RWPE2 (cell line): ENCODE results near the gene HOXD8.

ENCODE experiments used
- ATAC-seq: fragments of 200-7000 bp; cut with Tn5 transposase; 3 replicates; pipeline ENCODE4 v1.9.1; 2021; ENCODE audit warnings: low read depth
- DNase-seq: peaks from one replicate; pipeline ENCODE4 v3.0.0-alpha.2; 2020; ENCODE audit warnings: low spot score
- H3K27ac ChIP-seq: fragments of 450-650 bp; 2 replicates; pipeline ENCODE4 v1.5.1; 2017; ENCODE audit warnings: mild to moderate bottlenecking; ENCODE audit not compliant: poor library complexity, severe bottlenecking
- H3K27me3 ChIP-seq: fragments of 250-450 bp; sonication (Bioruptor Pico); 2 replicates; pipeline ENCODE4 v1.5.1; 2021; ENCODE audit warnings: mild to moderate bottlenecking, moderate library complexity; ENCODE audit not compliant: insufficient read depth, poor library complexity, severe bottlenecking
- H3K36me3 ChIP-seq: fragments of 250-450 bp; sonication (Bioruptor Pico); 2 replicates; pipeline ENCODE4 v1.5.1; 2020; ENCODE audit warnings: low read depth, mild to moderate bottlenecking, moderate library complexity
- H3K4me1 ChIP-seq: fragments of 250-450 bp; sonication (Bioruptor Pico); 2 replicates; pipeline ENCODE4 v1.5.1; 2021; ENCODE audit warnings: mild to moderate bottlenecking, moderate library complexity; ENCODE audit not compliant: insufficient read depth, poor library complexity, severe bottlenecking
- H3K4me3 ChIP-seq: fragments of 250-450 bp; sonication (Bioruptor Pico); 2 replicates; pipeline ENCODE4 v1.5.1; 2021; ENCODE audit warnings: mild to moderate bottlenecking, moderate library complexity; ENCODE audit not compliant: severe bottlenecking
- H3K9me3 ChIP-seq: fragments of 250-450 bp; sonication (Bioruptor Pico); 2 replicates; pipeline ENCODE4 v1.5.1; 2021; ENCODE audit warnings: mild to moderate bottlenecking, moderate library complexity; ENCODE audit not compliant: severe bottlenecking
- CTCF ChIP-seq: fragments of 450-650 bp; IDR thresholded peaks from one replicate; pipeline ENCODE4 v1.5.1; 2017; ENCODE audit warnings: mild to moderate bottlenecking, moderate library complexity; ENCODE audit not compliant: poor library complexity, severe bottlenecking

HOXD8 gene

GRCh38 chr2:176128982-176129796 is at the start of gene HOXD8:
Gene HOXD8 (plus strand): TSS chr2:176129705. CDS start chr2:176130367, 662 bp downstream.
- Histone ChIP-seq H3K4me3 (peak within 1 kb of the TSS; percentile 96), H3K4me1 (peaks cover 5% of the 10 kb centered on the region), H3K27ac (peak within 1 kb of the TSS; percentile 65), H3K36me3 (no peaks in the 10 kb centered on the region), H3K27me3 (no peaks in the 10 kb centered on the region), H3K9me3 (no peaks in the 10 kb centered on the region)
- ATAC-seq (peak; percentile 45), DNase-seq (no peak)
- no peak for TF ChIP-seq CTCF

GRCh38 chr2:176079831-176080539 is 49.5 kb upstream of the HOXD8 start:
- H3K4me1 ChIP-seq, result no peaks in the 10 kb centered on the region
- H3K27ac ChIP-seq, result no peak overlapping the region
- ATAC-seq (peak; percentile 75), DNase-seq (no peak)
- TF ChIP-seq CTCF, result peak; percentile 87
- peak overlapping the region; percentile 16 for H3K4me3 ChIP-seq
- peaks cover 92% of the 10 kb centered on the region for H3K27me3 ChIP-seq
- no peaks in the 10 kb centered on the region for H3K9me3 ChIP-seq
- no peaks in the 10 kb centered on the region for H3K36me3 ChIP-seq

GRCh38 chr2:176080540-176081375 is 48.7 kb upstream of the HOXD8 start:
- Histone ChIP-seq H3K27me3 (peaks cover 95% of the 10 kb centered on the region), H3K36me3 (no peaks in the 10 kb centered on the region), H3K27ac (no peak overlapping the region), H3K4me3 (peak overlapping the region; percentile 16), H3K9me3 (no peaks in the 10 kb centered on the region), H3K4me1 (no peaks in the 10 kb centered on the region)
- no peak for TF ChIP-seq CTCF
- DNase-seq (no peak), ATAC-seq (peak; percentile 4; the same call in 1 of the 3 replicates)

GRCh38 chr2:176081376-176081836 is 48.1 kb upstream of the HOXD8 start:
- no peak overlapping the region for H3K27ac ChIP-seq
- ATAC-seq, result no peak
- no peaks in the 10 kb centered on the region for H3K9me3 ChIP-seq
- no peak overlapping the region for H3K4me3 ChIP-seq
- DNase-seq, result no peak
- TF ChIP-seq CTCF, result no peak
- H3K36me3 ChIP-seq, result no peaks in the 10 kb centered on the region
- H3K4me1 ChIP-seq, result no peaks in the 10 kb centered on the region
- H3K27me3 ChIP-seq, result peaks cover 95% of the 10 kb centered on the region
